ENCODE results near the gene PROSER2. TPM values are rescaled to one million over a fixed set of nuclear protein-coding genes. Genes with fewer than 3 reads are reported as not detected.

The PROSER2 gene
- total and polyA plus RNA-seq, 2 donors from 2014 or later, result 8.1 to 48.2 TPM

- Histone ChIP-seq H3K36me3 (ENCODE audit: control insufficient read depth in 2 of 3, insufficient read depth in 3 of 3, low read length in 3 of 3) (no peaks in the 10 kb centered on the region), H3K4me1 (ENCODE audit: control insufficient read depth in 2 of 3, insufficient read depth in 2 of 3, low read depth in 1 of 3, low read length in 3 of 3) (no peaks in the 10 kb centered on the region), H3K9me3 (ENCODE audit: control insufficient read depth in 2 of 3, insufficient read depth in 1 of 3, low read length in 3 of 3) (no peaks in the 10 kb centered on the region), H3K9ac (ENCODE audit: low read length in 3 of 3) (no peak overlapping the region), H3K27ac (ENCODE audit: low read depth in 2 of 2, low read length in 2 of 2) (no peak overlapping the region), H3K4me3 (ENCODE audit: low read length in 3 of 3) (no peak overlapping the region), H3K27me3 (ENCODE audit: control insufficient read depth, insufficient read depth, low read length) (no peaks in the 10 kb centered on the region)
- intact Hi-C loops (cut with DNase I), result no loop called here
- TF ChIP-seq, protein P1, sequence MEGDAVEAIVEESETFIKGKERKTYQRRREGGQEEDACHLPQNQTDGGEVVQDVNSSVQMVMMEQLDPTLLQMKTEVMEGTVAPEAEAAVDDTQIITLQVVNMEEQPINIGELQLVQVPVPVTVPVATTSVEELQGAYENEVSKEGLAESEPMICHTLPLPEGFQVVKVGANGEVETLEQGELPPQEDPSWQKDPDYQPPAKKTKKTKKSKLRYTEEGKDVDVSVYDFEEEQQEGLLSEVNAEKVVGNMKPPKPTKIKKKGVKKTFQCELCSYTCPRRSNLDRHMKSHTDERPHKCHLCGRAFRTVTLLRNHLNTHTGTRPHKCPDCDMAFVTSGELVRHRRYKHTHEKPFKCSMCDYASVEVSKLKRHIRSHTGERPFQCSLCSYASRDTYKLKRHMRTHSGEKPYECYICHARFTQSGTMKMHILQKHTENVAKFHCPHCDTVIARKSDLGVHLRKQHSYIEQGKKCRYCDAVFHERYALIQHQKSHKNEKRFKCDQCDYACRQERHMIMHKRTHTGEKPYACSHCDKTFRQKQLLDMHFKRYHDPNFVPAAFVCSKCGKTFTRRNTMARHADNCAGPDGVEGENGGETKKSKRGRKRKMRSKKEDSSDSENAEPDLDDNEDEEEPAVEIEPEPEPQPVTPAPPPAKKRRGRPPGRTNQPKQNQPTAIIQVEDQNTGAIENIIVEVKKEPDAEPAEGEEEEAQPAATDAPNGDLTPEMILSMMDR (IDR thresholded peaks at IDR 0.05; ENCODE audit: borderline replicate concordance, extremely low read depth, insufficient read depth), result no peak
- DNase-seq (no peak), FAIRE-seq (no peak)
Measured at GRCh38 chr10:11787846-11788245, 35.3 kb upstream of the PROSER2 start.

DNA sequence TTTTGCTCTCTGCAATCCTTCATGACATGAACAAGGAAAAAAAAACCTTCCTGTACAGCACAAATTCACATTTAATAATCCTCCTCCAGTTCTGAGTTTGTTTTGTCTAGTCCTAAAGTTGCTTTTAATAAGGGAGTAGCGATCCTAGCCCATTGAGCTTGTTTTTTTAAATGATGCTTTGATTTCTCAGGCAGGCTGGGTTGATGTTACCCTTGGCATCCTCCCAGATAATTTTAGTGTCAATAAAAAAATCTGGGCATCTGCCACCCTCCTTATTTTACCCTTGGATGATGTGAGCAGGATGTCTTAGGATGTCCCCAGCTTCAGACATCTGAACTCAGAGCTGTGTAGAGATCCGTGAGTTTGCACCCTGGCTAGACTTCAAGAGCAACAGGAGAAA is 33.9 kb upstream of the PROSER2 start:
- DNase-seq (peak in 1 of 5 donors; percentile 31), FAIRE-seq (no peak)
- intact Hi-C loops (cut with DNase I), result no loop called here
- TF ChIP-seq, protein P1 (IDR thresholded peaks at IDR 0.05; ENCODE audit: borderline replicate concordance, extremely low read depth, insufficient read depth), result no peak
- H3K9ac ChIP-seq (ENCODE audit: low read length in 3 of 3), result no peak overlapping the region
- H3K27me3 ChIP-seq (ENCODE audit: control insufficient read depth, insufficient read depth, low read length), result no peaks in the 10 kb centered on the region
- no peak overlapping the region for H3K4me3 ChIP-seq (ENCODE audit: low read length in 3 of 3)
- H3K27ac ChIP-seq (ENCODE audit: low read depth in 2 of 2, low read length in 2 of 2), result no peak overlapping the region
- H3K36me3 ChIP-seq (ENCODE audit: control insufficient read depth in 2 of 3, insufficient read depth in 3 of 3, low read length in 3 of 3), result no peaks in the 10 kb centered on the region
- H3K9me3 ChIP-seq (ENCODE audit: control insufficient read depth in 2 of 3, insufficient read depth in 1 of 3, low read length in 3 of 3), result no peaks in the 10 kb centered on the region
- no peaks in the 10 kb centered on the region for H3K4me1 ChIP-seq (ENCODE audit: control insufficient read depth in 2 of 3, insufficient read depth in 2 of 3, low read depth in 1 of 3, low read length in 3 of 3)

GRCh38 chr10:11789956-11790355 is 33.2 kb upstream of the PROSER2 start:
- TF ChIP-seq, protein P1 (IDR thresholded peaks at IDR 0.05; ENCODE audit: borderline replicate concordance, extremely low read depth, insufficient read depth), result no peak
- no peaks in the 10 kb centered on the region for H3K9me3 ChIP-seq (ENCODE audit: control insufficient read depth in 2 of 3, insufficient read depth in 1 of 3, low read length in 3 of 3)
- DNase-seq (no peak), FAIRE-seq (no peak)
- H3K4me1 ChIP-seq (ENCODE audit: control insufficient read depth in 2 of 3, insufficient read depth in 2 of 3, low read depth in 1 of 3, low read length in 3 of 3), result no peaks in the 10 kb centered on the region
- intact Hi-C loops (cut with DNase I), result no loop called here
- no peak overlapping the region for H3K9ac ChIP-seq (ENCODE audit: low read length in 3 of 3)
- H3K36me3 ChIP-seq (ENCODE audit: control insufficient read depth in 2 of 3, insufficient read depth in 3 of 3, low read length in 3 of 3), result no peaks in the 10 kb centered on the region
- no peak overlapping the region for H3K27ac ChIP-seq (ENCODE audit: low read depth in 2 of 2, low read length in 2 of 2)
- H3K4me3 ChIP-seq (ENCODE audit: low read length in 3 of 3), result no peak overlapping the region
- no peaks in the 10 kb centered on the region for H3K27me3 ChIP-seq (ENCODE audit: control insufficient read depth, insufficient read depth, low read length)

Measured in kidney (tissue), 14 donors.